GDM1 (cell line): ENCODE results near the gene RAB29.

Experiments
- DNase-seq: peaks from one replicate; lab custom pipeline; 2025; lab: John Stamatoyannopoulos, UW

RAB29 gene

GRCh38 chr1:205794011-205794730, 18.9 kb upstream of the RAB29 start:
- DNase-seq: no peak

- DNase-seq: no peak
Observed at GRCh38 chr1:205792961-205793673, 17.8 kb upstream of the RAB29 start.

GRCh38 chr1:205792481-205792881, 17.2 kb upstream of the RAB29 start:
- no peak for DNase-seq

- DNase-seq: peak; percentile 33
Observed at GRCh38 chr1:205791568-205792180, 16.4 kb upstream of the RAB29 start.

- DNase-seq: no peak
Observed at GRCh38 chr1:205787287-205787916, 12.1 kb upstream of the RAB29 start.

- DNase-seq: no peak
Observed at GRCh38 chr1:205786601-205787000, 11.3 kb upstream of the RAB29 start.

- no peak for DNase-seq
Observed at GRCh38 chr1:205785446-205785845, 10.2 kb upstream of the RAB29 start.

- DNase-seq: no peak
Observed at GRCh38 chr1:205783904-205784303, 8.6 kb upstream of the RAB29 start.

GRCh38 chr1:205783433-205783795, 8.1 kb upstream of the RAB29 start:
- no peak for DNase-seq

GRCh38 chr1:205782627-205783432, 7.5 kb upstream of the RAB29 start:
- no peak for DNase-seq

GRCh38 chr1:205780335-205780734, 5.1 kb upstream of the RAB29 start:
- no peak for DNase-seq

GRCh38 chr1:205777994-205778393, 2.7 kb upstream of the RAB29 start:
- DNase-seq: peak; percentile 43

- no peak for DNase-seq
Observed at GRCh38 chr1:205775717-205776056, 405 bp upstream of the RAB29 start.

GRCh38 chr1:205774198-205775014, 876 bp downstream of the RAB29 start:
- no peak for DNase-seq

- no peak for DNase-seq
Observed at GRCh38 chr1:205772607-205773032, 2.7 kb downstream of the RAB29 start.

GRCh38 chr1:205770618-205771017, 4.7 kb downstream of the RAB29 start:
- no peak for DNase-seq

GRCh38 chr1:205769641-205770365, 5.5 kb downstream of the RAB29 start:
- no peak for DNase-seq

- DNase-seq: no peak
Observed at GRCh38 chr1:205767248-205767647, 8.0 kb downstream of the RAB29 start.

- no peak for DNase-seq
Observed at GRCh38 chr1:205766570-205766969, 8.7 kb downstream of the RAB29 start.

GRCh38 chr1:205766038-205766437, 9.2 kb downstream of the RAB29 start:
- no peak for DNase-seq
